Upper lobe of left lung (tissue), 4 donors: ENCODE measurements around the gene FAM184B.

Experiments used
- CTCF ChIP-seq, 6 experiments: fragments of 450-650 bp in 4 of 6; fragments of 200-600 bp in 2 of 6; sonication (generic) in 2 of 6; IDR thresholded peaks; one replicate each; pipeline ENCODE4 v1.5.1; 2016 to 2019; ENCODE audit warnings: antibody characterized with exemption in 6 of 6
- POLR2A ChIP-seq, 4 donors: fragments of 450-650 bp; IDR thresholded peaks; one replicate each; pipeline ENCODE4 v1.5.1; 2016 to 2017; ENCODE audit warnings: antibody characterized with exemption in 4 of 4, mild to moderate bottlenecking in 2 of 4

- TF ChIP-seq CTCF (IDR thresholded peaks at IDR 0.05) (peak in 1 of 6 experiments; percentile 4), POLR2A (IDR thresholded peaks at IDR 0.05) (no peak)
These were observed 29.7 kb upstream of the FAM184B start for GRCh38 chr4:17811078-17811603.
